HG03457 (cell line): ENCODE data around the gene IRAK1.

Experiments
- ATAC-seq: cut with Tn5 transposase; IDR thresholded peaks from one replicate; pipeline ENCODE4 v1.9.1; 2021; ENCODE audit warnings: moderate number of reproducible peaks; ENCODE audit not compliant: unreplicated experiment

IRAK1 gene

DNA sequence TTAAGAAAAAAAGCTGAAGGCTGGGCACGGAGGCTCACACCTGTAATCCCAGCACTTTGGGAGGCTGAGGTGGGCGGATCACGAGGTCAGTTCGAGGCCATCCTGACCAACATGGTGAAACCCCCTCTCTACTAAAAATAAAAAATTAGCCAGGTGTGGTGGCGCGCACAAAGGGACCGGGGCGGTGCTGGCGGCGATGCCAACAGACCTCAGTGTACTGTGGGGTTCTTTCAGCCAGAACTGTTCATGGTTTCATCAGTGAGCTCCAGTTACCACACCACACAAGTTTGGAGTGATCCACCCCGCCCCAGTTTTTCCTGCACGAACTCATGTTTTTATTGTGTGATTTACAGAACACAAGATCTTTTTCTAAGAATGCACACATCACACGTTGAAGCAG lies 21.2 kb upstream of the IRAK1 start:
- no peak for ATAC-seq

DNA sequence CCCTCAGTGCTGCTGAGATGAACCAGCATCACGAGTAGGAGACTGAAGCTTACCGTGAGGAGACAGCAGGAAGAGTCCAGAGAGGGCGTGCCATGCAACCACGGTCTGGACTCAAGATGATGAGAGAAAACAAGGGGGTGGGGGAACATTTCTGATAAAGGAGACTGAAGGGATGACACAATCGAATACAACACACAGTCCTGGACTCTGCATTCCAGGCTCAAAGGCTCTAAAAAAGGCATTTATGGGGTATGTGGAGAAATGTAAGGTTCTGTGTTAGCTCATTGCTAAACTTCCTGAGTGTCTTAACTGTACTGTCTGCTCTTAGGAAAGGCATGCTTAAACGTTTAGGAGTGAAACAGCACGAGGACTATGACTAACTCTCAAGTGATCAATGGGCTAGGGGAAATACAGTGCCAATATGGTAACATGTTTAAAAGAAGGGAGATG lies 20.6 kb upstream of the IRAK1 start:
- no peak for ATAC-seq

DNA sequence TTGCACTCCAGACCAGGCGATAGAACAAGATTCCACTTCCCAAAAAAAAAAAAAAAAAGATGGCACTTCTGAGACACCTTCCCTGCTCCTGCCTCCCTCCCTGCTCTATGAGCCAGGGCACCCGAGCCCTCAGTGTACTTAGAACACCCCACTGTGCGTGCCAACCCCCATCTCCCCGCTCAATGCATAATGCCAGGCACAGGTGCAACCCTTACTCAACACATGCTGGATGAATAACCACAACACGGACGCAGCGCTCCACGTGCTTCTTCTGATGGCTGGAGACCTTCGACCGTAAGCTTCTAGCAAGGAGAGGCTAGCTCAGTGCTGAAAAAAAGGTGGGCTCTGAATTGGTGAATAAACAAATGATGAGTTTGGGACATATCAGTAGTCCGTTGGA lies 19.9 kb upstream of the IRAK1 start:
- no peak for ATAC-seq

DNA sequence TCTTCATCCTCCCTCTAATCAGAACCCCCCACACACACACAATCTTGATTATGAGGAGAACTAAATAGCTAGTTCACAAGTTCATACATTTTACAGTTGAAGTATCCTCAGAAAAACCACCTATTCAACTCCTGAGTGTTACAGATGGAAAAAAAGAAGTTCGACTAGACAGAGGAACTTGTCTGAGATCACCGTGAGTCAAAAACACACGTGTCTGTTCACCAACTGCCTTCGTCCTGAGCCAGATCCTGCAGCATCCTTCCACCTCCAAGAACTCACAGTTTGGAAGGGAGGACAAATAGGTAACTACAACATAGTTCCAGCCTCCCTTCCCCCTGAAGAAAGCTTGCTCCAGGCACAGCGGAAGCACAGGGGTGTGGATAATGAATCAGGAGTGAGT lies 19.0 kb upstream of the IRAK1 start:
- no peak for ATAC-seq

DNA sequence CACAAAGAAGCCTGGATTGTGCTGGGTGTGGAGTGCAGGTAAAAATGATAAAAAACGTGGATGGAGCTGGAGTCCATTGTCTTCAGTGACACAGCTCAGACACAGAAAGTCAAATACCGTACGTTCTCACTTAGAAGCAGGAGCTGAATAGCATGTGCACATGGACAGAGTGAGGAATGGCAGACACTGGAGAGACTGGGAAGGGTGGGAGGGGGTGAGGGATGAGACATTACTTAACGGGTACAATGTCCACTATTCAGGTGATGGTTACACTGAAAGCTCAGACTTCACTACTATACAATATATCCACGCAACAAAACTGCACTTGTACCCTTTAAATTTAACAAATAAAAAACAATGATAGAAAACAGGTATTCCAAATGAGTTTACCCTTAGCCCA lies 18.1 kb upstream of the IRAK1 start:
- ATAC-seq = no peak

DNA sequence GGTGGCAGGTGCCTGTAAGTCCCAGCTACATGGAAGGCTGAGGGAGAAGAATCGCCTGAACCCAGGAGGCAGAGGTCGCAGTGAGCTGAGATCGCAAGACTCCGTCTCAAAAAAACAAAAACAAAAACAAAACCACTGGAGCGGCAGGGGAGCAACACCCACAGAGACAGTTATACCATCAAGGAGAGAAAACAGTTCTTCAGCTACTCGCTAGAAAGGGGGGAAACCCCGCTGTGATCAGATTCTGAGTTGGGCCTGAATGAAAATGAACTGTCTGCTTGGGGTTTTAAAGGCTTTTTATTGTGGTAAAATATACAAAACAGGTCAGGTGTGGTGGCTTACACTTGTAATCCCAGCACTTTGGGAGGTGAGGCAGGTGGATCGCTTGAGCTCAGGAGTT lies 16.8 kb upstream of the IRAK1 start:
- no peak for ATAC-seq

- no peak for ATAC-seq
Measured at GRCh38 chrX:154033848-154034247, 14.1 kb upstream of the IRAK1 start.

DNA sequence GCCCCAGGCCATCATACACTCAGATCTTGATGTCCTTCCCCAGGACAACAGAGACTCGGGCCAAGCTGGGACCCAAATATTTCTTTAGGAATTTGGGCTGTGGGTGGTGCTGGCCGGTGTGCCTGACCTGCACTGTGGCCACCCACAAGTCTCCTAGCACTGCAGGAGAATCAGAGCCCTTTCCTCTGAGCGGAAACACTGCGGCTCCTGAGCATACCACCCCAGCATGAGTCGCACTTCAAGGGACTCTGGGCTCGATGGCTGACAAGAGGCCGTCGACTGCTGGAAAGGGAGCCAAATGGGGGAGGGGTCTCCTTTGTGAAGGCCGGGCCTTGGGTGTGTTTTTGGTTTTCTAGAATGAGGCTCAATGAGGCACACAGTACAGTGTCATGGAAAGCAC lies 13.0 kb upstream of the IRAK1 start:
- no peak for ATAC-seq

- no peak for ATAC-seq
Measured at GRCh38 chrX:154032160-154032559, 12.5 kb upstream of the IRAK1 start.

- ATAC-seq = no peak
Measured at GRCh38 chrX:154030715-154031305, 11.1 kb upstream of the IRAK1 start.

DNA sequence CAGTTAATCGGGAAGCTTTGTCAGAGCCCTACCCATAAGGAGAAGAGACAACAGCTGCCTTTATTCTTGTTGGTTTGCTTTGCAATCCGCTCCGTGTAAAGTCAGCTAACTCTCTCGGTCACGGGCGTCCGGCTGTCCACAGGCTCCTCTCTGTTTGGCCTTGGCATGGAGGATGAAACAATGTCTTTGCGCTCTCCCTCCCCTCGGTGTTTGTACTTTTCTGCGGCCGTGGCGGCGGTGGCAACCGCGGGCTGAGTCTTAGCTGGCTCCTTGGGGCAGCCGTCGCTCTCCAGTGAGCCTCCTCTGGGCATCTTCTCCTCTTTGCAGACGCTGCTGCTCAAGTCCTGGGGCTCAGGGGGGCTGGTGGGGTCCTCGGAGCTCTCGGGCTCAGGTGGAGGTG lies 10.6 kb upstream of the IRAK1 start:
- no peak for ATAC-seq

- no peak for ATAC-seq
Measured at GRCh38 chrX:154029439-154029838, 9.7 kb upstream of the IRAK1 start.

- no peak for ATAC-seq
Measured at GRCh38 chrX:154028502-154029184, 8.9 kb upstream of the IRAK1 start.

DNA sequence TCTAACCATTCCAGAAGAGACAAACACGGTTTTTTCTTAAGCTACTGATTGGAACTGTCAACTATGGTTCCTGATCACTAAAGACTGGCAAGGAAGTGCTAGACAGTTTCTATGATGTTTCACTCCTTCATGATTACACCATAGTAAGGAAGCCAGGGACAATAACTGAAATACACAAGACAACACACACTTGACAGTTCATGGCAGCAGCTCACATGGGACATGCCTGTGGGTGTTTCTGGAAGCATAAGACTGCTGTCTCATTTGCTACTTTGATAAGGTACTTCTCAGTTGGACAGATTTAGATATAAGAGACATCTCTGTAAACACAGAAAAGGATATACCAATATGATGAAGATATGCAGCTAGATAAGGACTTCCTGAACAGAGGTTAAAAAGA lies 8.3 kb upstream of the IRAK1 start:
- no peak for ATAC-seq

GRCh38 chrX:154027022-154027402 lies 7.3 kb upstream of the IRAK1 start:
- ATAC-seq = no peak

DNA sequence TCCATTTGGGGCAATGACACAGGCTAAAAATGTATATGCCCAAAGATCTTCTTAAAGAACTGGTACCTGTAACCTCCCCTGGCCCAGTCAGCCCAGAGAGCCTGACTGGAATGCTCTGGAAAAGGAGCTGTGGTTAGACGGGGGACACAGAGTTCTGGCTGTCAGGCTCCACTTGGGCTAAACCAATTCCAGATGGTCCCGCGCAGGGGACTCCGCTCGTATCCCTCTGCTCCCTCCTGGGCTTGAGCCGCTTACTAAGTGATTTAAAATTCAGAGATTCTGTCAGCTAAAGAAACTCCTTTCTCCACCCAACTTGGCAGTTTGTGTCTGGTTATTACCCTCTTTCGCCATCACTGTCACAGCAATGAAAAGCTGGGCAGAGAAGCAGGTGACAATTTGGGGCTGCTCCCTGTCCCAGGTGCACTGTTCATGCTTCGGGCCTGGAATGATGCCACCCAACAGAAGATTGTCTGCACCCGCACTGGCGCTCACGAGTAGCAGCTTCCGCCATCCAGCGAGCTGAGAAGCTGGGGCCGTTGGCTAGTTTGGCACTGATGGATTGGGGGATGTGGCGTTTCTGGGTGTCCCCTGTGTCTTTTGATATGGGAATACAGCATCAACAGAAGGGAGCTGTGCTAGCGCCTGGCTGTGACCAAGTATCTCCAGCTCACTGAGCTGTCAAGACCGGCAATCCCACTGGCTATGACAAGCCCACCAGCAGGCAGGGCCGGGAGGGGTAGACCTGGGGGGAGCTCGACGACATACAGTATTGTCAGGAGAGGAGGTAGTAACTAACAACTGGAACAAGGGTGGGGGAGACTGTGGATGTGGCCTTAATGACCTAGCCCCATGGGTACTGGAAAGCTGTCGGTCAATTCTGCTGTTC lies 6.7 kb upstream of the IRAK1 start:
- ATAC-seq = no peak

DNA sequence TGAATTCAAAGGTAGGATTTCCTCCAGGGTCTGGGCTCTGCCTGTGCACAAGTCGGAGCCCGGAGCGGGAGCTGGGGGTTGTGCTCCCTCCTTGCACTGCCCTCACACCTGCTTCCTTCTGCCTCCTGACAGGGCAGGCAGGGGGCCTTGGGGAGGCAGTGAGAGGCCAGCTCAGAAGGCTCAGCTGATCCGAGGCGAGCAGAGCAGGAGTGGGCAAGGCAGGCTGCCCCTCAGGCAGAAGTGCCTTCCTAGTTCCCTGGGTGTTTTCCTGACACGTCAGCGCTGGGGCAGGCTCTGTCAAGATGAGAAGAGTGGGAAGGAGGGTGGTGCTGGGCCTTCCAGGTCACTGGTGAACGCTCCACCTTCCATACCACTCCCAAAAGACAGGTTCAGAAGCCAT lies 5.5 kb upstream of the IRAK1 start:
- no peak for ATAC-seq

DNA sequence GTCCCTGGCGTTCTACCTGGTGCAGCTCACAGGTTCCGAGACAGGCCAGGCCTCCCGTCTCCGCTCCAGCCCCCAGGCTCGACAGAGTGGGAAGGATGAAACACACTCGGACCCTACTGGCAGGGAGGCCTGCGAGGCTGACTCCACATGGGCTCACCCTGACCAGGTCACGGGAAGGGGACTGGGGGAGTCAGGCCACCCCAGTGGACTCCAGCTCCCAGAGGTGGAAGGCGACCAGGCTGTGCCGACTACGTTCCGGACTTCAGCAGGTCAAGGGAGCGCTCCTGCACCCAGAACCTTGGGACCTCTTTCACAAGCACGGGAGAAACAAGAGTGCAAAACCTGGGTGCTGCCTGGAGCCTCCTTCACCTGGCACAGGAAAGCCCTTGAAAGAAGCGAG lies 4.6 kb upstream of the IRAK1 start:
- no peak for ATAC-seq

GRCh38 chrX:154023276-154024000 lies 3.7 kb upstream of the IRAK1 start:
- no peak for ATAC-seq

DNA sequence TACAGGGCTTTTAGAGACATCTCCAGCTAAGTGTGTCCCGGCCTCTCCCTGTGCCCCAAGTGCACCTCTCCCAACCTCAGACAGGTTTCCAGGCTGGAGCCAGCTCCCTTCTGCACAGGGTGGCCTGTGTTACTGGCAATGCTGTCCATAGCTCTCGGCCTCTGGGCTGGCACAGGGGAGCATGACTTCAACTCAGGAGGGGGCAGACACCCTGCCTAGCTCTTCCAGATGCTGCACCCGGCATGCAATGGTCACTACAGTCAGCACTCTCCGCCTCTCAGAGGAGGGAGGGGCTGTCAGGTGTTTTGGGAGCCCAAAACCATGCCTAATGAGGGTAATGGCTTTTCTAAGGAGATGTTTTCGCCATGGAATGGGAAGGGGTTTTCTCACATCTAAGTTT lies 2.4 kb upstream of the IRAK1 start:
- no peak for ATAC-seq

GRCh38 chrX:154021131-154021611 lies 1.5 kb upstream of the IRAK1 start:
- ATAC-seq = no peak
